Stimulated activated naive CD4-positive, alpha-beta T cell (primary cell): ENCODE results near the gene LRP1.

Source experiments
- DNase-seq, 6 experiments: peaks; one replicate each; lab custom pipeline; 2025; lab: John Stamatoyannopoulos, UW

LRP1 gene

DNA sequence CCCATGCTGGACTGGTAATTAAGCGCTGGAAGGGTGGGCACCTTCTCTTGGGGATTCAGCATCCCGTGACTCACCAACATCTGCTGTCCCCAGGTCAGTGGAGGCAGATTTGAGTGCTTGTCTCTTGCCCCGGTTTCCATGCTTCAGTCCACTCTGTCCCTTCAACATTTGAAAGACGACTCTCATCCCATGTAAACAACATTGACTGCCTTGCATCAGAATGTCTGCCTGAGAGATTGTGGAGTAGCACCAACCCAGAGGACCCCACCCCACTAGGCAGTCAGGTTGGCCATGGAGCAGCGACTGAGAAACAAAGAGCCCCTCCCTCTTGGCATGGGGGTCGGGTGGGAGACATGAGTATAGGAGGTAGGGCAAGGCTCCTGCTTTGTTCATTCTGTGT, 127.6 kb downstream of the LRP1 start:
- no peak for DNase-seq

GRCh38 chr12:57258977-57259970, 131.0 kb downstream of the LRP1 start:
- DNase-seq, result no peak

GRCh38 chr12:57260366-57260765, 132.1 kb downstream of the LRP1 start:
- no peak for DNase-seq

DNA sequence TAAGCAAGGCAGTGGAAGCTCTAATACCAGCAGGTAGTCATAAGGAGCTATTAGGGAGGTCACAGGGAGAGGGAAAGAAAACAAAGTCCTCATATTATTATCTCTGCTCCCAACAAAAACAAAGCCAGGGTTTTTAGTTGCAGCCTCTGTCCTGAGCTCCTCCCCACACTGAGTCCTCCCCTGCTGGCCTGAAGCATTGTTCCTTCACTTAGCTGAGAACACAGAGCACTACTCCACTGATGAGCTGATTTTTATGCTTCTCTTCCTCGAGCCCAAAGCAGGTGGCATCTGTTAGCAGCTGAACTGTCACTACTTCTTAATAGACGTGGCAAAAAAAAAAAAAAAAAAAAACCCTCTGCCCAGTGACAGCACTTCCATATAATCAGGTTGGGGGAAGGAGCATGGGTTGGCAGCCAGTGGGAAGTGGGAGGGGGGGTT, 133.2 kb downstream of the LRP1 start:
- DNase-seq, result no peak

DNA sequence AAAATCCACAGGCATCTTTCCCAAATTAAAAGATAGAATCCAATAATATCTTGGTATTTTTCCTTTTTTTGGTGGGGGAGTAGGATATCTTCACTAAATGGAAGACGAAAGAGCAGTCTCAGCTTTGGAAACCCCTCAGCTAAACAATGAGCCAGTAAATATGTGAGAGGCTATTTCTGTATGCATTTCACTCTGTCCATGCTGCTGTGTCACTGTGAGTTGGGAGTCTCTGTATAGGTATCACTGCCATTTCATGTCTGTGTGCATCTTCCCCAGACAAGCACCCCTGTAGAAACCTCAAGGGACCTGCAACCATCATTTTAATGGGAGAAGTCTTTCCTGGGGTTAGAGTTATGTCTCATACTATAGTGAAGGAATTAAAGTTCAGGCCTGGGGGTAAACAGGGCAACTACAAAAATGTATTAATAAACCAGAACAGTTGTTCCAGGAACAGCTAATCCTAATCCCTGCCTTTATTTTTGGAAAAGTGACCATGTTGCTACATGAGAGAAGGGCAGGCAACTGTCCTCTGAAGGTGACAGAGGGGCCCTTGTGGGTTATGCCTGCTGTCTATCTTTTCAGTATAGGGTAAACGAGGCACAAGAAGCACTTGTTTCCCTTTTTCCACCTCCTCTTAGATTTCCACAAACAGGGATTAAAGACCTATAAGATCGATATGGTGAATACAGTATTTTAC, 134.0 kb downstream of the LRP1 start:
- no peak for DNase-seq
